ENCODE results near the gene MMP17. TPM values are rescaled to one million over a fixed set of nuclear protein-coding genes. Genes with fewer than 3 reads are reported as not detected.

MMP17 gene
- total RNA-seq, 1 donor from 2014 or later: 0.64 TPM

DNA sequence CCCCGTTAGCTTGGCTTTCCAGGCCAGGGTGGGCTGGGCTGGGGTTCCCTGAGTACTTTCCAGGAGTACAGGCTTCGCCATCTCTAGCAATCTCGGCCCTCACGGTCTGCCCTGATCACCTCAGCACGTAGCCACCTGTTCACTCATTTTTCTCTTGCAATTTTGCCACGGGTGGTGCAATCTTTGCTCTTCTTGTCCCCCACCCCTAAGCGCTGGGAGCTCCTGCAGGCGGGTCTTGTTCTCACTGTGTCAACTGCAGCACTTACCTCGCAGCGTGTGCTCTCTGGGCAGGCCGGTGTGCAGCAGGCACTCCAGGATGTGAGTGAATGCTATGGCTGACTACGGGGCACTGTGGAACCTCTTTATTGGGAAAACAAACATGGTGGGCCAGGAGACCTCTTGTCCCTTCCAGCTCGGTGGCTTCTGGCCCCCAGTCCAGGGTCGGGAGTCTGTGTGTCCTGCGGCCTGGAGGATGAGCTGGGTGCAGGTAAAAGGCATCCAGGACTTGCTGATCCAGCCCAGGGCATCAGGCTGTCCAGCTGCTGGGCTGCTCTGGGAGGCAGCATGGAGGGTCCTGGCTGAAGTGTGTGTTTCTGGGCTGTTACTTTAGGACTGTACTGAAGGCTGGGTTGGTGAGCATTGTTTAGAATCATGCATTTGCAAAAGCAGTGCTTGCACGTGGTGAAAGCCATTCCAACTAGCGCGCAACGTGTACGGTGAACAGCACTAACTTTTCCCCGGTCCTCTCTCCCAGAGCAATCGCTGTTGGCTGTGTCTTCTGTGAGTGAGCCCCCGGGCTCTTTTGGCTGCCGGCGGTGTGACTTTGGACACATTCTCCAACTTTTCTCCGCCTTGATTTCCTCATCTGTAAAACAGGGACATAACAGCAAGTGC is 64.8 kb downstream of the MMP17 start:
- intact Hi-C loops (cut with micrococcal nuclease): loop anchor here (2.0 to 10.0 kb wide), 3 partner anchors 594 to 1054 kb away; partner anchors contain the start of genes RAN and STX2

DNA sequence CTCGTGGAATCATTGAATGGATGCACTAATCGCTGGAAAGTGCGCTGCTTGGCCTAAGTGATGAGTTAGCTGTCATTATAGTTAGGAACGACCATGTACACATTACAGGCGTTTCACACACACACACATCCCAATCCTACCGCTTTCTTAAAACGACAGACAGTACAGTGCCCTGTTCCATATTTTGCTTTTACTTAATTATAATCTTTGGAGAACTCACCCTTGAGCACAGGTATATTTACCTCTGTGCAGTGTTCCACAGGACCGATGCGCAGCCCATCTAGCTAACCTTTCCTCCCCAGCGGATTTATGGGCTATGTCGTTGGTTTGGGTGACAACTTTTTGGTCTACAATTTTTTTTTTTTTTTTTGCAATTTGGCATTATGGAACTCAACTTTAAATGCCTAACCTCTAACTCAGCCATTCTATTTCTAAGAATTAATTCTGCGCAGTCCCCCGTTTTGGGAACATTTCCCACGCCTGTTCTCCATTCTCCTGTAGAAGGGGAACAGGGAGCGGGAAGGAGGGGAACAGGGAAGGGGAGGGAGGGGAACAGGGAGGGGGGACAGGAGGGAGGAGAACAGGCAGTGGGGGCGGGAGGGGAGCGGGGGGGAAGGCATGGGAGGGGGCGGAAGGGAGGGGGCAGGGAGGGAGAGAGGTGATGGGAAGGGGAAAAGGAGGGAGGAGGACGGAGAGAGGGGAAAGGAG is 65.6 kb downstream of the MMP17 start:
- intact Hi-C loops (cut with micrococcal nuclease): loop anchor here (1.0 to 10.0 kb wide), 8 partner anchors 36 to 1055 kb away; partner anchors contain the start of genes EP400, MMP17, PUS1 and RAN

DNA sequence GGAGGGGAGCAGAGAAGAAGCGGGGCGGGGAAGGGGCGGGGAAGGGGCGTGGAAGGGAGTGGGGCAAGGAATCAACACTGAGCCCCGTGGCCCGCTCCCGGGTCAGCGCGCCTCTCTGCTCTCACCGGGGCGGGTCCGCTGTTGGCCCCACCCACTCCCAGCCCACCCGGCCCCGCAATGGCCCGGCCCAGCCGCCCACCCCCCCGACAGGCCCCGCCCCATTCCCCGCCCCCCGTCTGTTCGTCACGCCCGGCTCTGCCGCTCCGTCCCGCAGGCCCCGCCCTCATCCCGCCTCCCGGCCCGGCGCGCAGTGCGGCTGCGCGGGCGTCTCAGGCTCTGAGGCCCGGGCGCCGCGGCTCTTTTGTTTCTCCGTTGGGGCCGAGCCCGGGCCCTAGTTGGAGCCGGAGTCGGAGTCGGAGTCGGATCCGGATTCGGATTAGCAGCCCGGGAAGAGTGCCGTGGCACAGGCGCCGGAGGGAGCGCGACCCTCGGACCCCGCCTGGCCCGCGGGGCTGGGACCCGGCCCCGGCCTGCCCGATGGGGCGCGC is 66.2 kb downstream of the MMP17 start, which contains the start of gene ULK1:
TSS of gene ULK1 (plus strand) at position 310 of the 548 bp plus-strand sequence. CDS start 380 bp downstream, outside the sequence.
- intact Hi-C loops (cut with micrococcal nuclease): loop anchor here (1.0 to 10.0 kb wide), 7 partner anchors 35 to 1020 kb away; partner anchors contain the start of genes EP400, MMP17, PUS1 and RAN

DNA sequence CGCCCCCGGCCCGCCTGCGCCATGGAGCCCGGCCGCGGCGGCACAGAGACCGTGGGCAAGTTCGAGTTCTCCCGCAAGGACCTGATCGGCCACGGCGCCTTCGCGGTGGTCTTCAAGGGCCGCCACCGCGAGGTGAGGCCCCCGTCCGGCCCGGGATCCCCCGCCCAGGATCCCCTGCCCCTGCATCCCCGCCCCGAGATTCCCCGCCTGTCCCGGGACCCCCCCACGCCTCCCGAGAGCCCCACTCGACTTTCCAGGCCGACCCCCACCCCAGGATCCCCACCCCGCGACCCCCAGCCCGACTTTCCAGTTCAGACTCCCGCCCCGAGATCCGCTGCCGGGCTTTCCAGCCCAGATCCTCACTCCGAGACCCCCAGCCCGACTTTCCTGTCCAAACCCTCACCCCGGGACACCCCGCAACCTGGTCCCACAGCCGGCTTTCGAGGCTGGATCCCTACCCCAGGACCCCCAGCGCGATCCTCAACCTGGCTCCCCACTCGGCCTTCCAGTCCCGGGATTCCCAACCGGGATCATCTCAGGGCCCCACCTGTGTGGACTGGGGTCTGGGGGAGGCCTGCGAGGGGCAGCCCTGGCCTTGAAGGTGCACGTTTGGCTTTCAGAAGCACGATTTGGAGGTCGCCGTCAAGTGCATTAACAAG is 66.9 kb downstream of the MMP17 start:
- intact Hi-C loops (cut with micrococcal nuclease): loop anchor here (1.0 to 10.0 kb wide), 7 partner anchors 34 to 1020 kb away; partner anchors contain the start of genes EP400, MMP17, PUS1 and RAN

DNA sequence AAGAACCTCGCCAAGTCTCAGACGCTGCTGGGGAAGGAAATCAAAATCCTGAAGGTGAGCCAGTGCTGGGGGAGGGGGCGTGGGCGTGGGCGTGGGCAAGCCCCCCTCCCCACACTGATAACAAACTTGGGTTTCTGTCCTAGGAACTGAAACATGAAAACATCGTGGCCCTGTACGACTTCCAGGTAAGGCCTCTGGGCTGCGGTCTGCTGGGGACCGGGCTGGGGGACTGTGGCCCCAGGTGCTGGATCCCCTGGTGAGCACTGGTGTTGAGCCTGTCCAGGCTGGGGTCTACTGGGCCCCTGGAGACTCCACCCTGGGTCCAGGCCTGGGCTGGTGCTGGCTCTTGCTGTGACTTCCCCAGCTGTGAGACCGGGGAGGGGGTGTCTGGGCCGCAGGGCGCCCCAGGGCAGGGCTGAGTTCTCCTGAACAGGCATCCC is 67.5 kb downstream of the MMP17 start:
- intact Hi-C loops (cut with micrococcal nuclease): loop anchor here (1.0 to 10.0 kb wide), 2 partner anchors 294 to 1021 kb away; partner anchors contain the start of gene RAN

DNA sequence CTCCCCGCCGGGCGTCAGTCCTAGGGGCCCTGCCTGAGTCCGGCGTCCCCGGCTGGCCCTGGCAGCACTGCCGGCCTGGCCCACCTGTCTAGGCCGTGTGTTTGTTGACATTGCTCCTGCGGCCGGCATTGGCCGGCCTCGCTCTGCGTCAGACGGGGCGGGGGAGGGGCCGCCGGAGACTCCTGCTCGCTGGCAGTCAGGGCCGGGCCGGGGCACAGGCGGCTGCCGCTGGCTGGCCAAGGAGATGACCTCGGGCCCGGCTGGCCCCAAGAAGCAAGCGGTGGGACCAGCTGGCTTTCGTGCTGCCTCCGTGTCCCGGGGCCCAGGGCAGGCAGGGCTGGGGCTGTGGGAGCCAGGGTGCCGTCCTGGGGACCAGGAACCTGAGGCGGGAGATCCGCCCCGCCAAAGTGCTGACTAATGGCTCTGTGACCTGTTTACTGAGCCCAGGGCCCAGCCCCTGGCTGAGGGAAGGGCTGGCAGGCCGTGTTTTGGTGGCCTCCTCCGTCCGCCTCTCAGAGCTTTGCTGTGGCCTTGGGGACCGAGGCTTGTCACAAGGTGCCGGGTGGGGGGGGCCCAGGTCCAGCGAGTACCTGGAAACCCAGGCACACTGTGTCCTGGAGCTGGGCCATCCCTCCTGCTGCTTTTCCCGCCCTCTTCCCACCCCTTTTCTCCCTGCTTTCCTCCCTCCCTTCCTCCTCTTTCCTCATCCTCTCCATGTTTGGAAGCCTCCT is 68.1 kb downstream of the MMP17 start:
- intact Hi-C loops (cut with micrococcal nuclease): loop anchor here (1.0 to 10.0 kb wide), 2 partner anchors 293 to 1021 kb away; partner anchors contain the start of gene RAN

DNA sequence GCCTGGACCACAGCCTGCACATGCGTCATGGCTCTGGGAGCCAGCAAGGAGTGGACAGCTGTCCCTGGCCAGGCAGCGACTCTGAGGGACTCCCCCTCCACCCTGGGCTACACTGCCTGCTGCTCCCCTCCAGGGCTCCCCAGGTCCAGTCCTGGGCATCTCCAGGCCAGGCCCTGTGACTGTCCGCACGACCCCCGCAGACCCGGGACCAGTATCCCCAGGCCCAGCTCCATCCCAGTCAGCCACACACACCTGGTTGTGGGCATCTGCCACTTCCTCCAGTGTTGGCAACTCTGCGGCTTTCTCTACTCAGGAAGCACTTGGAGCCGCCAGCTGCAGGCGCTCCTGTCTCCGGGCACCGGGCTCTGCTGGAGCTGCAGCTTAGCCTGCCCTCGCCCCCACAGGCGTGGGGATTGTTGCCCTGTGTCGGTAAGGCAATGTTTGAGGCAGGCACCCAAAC is 68.6 kb downstream of the MMP17 start:
- intact Hi-C loops (cut with micrococcal nuclease): loop anchor here (1.0 to 10.0 kb wide), 2 partner anchors 292 to 1022 kb away; partner anchors contain the start of gene RAN

DNA sequence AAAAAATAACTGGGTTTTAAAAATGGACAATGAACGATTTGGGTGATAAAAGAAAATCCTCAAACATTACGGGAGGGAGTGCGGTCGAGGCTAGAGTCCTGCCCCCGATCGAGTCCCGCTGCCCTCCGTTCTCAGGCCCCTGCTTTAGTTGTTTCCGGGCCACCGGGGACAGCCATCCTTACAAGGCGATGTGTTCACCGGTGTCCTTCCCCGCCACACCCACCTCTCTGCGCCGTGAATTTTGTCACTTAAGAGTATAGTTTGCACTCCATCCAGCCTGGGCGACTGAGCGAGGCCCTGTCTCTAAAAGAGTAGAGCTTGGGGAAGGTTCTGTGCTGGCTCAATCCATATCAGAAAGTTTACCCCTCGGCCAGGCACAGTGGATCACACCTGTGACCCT is 69.1 kb downstream of the MMP17 start:
- intact Hi-C loops (cut with micrococcal nuclease): loop anchor here (10.0 kb wide), 1 partner anchor 1022 kb away; the partner anchor contains the start of gene RAN

DNA sequence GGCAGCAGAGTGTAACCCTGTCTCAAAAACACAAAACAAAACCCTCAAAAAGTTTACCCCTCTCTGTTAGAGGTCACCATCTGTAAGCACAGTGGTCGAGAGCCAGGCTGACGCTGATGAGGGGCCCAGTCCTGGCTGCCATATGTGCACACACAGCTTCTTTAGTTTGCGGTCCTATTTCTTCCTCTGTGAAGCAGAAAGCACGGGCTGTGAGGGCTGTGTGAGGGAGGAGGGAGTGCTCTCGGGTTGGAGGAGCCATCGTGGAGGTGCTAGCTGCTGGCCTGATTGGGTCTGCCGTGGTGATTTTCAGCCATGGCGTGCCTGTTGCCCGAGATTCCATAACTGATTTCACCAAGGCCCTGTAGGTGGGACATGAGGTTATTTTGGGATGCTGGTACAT is 69.7 kb downstream of the MMP17 start:
- intact Hi-C loops (cut with micrococcal nuclease): loop anchor here (10.0 kb wide), 1 partner anchor 1023 kb away; the partner anchor contains the start of gene RAN

DNA sequence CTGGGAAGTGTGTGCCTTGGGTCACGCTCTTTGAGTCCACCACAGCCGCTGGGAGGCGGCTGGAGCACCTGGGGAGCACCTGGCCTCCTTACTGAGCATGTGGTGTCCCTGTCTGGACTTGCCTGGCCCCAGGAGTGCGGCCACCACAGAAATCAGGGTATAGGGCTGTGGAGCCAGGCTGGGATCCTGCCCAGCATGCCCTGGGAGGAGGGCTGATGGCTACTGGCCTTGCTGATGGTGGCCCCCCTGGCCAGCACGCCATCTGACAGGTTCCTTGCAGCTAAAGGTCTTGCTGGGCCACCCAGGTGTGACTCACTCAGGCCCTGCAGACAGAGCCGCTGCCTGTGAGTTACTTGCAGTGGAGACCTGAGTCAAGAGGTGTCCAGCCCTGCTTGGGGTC is 72.2 kb downstream of the MMP17 start:
- intact Hi-C loops (cut with micrococcal nuclease): no loop called here

Other genes starting within 250 kb of the MMP17 start
- gene SFSWAP, start 117.3 kb upstream of the MMP17 start, total RNA-seq: 63.0 and 64.4 TPM in 2 replicates
- gene ULK1, start 66.2 kb downstream of the MMP17 start, total RNA-seq: 30.8 and 36.0 TPM in 2 replicates
- gene PUS1, start 100.9 kb downstream of the MMP17 start, total RNA-seq: 61.4 and 62.7 TPM in 2 replicates
- 58.8 and 59.7 TPM in 2 replicates for gene EP400, start 121.5 kb downstream of the MMP17 start, total RNA-seq